CD4-positive, alpha-beta T cell treated with Interleukin-1 beta for 1 hour (primary cell): ENCODE results near the gene PLAAT4.

Experiments used
- DNase-seq, 2 donors: peaks; one replicate each; pipeline ENCODE4 v3.0.0-alpha.2; 2020 to 2022

The PLAAT4 gene, protein sequence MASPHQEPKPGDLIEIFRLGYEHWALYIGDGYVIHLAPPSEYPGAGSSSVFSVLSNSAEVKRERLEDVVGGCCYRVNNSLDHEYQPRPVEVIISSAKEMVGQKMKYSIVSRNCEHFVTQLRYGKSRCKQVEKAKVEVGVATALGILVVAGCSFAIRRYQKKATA

DNA sequence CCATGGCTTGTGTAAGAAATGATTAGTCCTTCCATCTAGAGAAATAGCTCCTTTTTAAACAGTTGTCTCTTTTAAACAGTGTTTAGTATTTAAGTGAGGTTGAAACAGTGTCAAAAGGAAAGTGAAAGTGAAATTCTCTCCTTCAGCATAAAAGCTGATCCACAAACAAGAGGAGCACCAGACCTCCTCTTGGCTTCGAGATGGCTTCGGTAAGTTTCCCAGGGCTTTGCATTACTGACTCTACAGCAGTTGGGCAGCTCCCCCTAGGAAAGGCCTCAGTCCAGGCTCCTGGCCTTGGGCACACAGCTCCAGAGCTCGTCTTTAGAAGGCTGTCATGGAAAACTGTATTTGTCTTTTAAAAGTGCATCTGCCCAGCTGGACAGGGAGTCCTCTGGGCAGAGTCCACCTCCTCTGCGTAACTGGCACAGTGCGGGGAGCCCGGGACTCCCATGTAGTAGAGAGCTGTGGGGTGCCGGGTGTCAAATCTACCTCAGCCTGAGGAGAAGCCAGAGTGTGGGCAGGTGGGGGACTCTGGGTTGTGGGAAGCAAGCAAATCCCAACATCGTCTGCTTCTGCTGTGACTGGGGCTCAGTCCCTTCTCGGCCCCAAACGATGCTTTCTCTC is at the start of gene PLAAT4:
Gene PLAAT4, plus strand, starts transcription at position 140 of the 624 bp plus-strand sequence. Its CDS starts 61 bp downstream, at position 201.
- DNase-seq, result peak in 1 of 2 donors; percentile 68

DNA sequence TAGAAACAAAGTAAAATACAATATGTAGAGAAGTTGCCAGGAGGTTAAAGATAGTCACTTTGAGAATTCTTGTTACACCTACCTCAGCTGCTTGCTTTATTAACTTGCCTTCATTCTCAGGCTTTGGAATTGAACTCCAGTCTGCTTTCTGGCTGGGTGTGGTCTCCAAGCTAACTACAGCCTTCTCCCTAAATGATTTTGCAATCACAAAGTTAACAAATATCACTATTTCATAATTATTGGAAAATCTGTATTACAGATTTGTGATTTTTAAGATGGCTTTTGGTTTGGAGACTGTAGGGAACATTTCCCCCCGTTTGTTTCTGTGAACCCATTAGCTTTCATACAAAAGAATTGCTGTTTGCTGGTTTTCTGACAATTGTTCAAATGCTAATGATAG is 47.8 kb upstream of the PLAAT4 start:
- no peak for DNase-seq

DNA sequence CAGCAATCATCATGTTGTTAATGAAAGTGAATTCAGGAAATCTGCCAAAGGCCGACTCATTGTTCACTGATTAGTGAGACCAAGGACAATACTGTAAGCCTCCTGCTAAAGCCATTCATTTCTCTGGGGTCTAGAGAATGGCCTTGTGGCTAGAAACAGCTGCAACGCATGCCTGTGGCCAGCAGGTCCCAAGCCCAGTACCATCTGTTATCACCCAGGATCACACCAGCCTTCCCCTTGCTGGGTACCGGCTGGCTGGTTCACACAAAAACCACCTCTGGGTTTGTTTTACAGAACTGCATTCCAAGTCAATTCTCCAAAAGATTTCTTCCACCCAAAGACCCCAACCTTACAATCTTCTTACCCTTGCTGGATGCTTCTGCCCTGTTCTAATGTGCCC is 46.7 kb upstream of the PLAAT4 start:
- DNase-seq, result no peak

DNA sequence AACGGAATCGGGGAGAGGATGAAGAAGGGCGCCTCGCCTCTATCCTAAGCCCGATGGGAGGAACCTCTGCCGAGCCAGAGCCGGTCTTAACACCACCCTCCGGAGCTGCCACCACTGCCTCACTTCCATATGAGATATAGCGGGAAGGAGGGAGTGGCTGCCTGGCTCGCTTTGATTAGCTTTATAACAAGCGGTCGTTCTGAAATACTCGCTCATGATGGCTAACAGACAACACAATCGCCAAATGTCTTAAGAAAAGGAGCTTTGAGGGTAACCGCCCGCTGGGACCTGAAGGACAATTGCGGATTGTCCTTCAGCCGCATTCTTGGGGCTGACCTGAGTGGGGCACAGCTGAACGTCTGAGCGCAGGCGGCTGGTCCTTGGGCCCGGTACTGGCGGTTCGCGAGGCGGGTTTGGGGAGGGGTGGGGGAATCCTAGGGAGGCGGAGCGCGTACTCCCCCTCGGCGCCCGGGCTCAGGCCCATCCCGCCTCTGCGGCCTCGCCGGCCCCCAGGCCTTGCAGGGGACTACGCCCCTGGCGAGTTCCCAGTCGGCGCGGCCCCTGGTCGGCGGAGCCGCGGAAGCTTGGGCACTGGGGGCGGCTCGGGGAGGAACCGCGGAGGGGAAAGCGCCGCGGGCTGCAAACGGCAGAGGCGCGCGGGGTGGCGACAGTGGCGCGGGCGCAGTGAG is 45.9 kb upstream of the PLAAT4 start, which contains the start of gene PLAAT5:
Gene PLAAT5, minus strand, starts transcription at position 617 of the 689 bp plus-strand sequence. Its CDS starts 133 bp downstream, at position 484.
- peak; percentile 7 to 8 for DNase-seq

DNA sequence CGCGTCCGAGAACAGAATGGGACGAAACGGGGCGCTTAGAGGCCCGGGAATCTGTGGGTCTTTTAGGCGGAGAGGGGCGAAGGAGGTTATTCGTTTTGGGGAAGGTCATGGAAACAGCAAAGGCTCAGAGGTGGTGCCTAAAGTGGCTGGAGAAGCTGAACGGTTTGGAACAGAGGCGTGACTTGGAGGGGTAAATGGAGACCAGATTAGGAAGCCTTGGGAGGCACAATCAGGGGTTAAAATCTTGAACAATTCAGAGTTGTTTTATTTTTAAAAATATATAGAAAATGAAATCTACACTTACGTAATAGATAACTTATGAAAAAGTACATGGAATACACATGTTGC is 45.4 kb upstream of the PLAAT4 start:
- DNase-seq, result no peak

DNA sequence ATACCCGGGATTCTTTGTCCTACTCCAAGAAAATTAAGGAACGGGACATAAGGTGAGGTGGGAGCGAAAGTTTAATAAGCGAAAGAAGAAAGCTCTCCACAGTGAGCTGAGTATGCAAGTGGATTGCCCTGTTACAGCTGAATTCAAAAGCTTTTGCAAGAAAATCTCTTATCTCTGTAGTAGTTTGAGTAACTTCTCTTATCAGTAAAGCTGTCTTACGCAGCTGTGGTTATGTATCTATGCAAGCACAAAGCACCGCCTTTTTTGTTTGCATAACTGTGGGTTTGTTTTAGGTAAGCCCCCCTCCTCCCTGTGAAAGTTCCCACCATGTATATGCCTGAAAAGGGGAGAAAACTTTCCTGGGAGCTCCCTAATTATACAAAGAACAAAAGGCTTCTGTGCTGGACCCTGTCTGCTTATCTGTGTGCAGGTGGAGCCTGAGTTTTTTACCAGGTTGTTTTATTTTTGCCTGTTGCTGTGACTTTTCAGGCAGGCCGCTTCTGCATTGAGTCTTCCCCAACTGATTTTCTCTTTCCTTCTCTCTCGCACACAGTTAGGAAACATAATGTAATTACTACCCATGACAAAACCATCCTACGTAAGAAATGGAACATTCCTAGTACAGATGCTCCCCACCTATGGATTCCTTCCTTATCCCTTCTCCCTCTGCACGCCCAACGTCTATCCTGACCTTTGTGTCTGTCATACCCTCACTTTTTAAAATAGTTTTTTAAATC is 44.8 kb upstream of the PLAAT4 start:
- peak in 1 of 2 donors; percentile 7 for DNase-seq

DNA sequence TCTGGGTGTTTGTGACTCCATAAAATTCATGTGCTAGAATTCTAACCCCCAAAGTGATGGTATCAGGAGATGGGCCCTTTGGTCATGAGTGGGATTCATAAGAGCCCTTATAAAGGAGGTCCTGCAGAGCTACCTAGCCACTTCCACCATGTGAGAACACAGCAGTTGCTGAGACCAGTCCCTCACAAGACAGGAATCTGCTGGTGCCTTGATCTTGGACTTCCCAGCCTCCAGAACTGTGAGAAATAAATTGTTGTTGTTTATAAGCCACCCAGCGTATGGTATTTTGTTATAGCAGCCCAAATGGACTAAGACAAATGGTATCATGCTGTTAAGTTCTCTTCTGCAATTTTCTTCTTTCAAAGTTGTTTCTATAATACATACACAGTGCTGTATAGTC is 44.2 kb upstream of the PLAAT4 start:
- no peak for DNase-seq

DNA sequence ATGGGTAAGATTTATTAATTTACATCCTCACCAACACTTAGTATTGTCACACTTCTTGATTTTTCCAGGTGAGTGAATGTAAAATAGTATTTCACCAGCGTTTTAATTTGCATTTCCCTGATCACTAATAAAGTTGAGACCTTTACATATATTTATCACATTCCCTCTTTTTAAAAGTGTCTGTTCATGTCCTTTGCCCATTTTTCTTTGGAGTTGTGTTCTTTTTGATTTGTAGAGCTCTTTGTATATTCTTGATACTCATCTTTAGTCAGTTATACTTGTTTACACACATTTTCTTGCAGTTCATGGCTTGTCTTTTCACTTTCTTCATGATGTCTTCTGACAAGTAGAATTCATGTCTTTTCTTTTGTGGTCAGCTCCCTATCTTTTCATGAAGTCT is 43.5 kb upstream of the PLAAT4 start:
- DNase-seq, result no peak

DNA sequence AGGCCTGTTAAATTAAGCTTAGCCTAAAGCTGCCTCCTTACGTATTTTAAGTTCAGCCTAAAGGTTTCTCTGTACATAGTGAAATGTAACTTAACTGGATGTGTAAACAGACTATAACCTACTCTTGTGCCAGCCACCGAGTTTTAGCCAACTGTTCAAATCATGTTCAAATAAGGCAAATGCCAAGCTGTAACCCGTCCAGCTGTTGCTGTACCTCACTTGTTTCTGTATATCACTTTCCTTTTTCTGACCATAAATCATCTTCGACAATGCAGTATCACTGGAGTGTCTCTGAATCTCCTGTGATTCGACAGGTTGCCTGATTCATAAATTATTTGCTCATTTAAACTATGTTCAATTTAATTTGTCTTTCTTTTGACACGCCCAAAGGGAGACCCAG is 41.6 kb upstream of the PLAAT4 start:
- DNase-seq, result no peak

DNA sequence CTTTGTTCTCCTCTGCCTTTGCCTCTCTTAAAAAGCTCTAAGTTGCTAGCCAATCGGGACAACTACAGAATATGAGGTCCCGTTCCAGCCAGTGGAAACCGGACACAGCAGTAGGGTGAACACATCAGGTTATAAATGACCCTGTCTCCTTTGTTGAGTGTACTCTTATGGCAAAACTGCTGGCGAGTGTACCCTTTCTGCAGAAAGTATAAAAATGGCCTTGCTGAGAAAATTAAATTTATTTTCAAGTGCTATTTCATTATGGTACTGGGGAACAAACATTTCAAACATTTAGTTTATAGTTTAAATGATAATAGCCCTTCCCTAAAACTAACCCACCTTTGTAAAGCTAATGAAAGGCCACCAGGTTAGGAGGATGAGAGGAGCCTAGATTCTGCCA is 36.7 kb upstream of the PLAAT4 start:
- DNase-seq, result no peak

DNA sequence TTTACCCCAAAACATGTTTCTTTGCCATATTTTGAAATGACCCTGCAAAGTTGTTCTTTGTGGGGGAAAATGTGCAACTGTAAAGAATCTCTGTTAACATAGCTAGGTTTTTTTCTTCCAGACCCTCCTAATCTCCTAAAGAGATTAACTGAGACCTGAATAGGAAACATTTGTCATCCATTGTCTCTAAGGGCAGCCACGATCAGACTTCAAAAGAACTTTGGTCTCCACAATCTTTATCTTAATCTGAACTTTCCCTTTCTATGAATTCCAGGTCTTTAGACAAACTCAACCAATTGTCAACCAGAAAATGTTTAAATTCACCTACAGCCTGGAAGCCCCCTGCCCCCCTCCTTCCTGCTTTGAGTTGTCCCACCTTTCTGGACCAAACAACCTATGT is 35.4 kb upstream of the PLAAT4 start:
- no peak for DNase-seq

DNA sequence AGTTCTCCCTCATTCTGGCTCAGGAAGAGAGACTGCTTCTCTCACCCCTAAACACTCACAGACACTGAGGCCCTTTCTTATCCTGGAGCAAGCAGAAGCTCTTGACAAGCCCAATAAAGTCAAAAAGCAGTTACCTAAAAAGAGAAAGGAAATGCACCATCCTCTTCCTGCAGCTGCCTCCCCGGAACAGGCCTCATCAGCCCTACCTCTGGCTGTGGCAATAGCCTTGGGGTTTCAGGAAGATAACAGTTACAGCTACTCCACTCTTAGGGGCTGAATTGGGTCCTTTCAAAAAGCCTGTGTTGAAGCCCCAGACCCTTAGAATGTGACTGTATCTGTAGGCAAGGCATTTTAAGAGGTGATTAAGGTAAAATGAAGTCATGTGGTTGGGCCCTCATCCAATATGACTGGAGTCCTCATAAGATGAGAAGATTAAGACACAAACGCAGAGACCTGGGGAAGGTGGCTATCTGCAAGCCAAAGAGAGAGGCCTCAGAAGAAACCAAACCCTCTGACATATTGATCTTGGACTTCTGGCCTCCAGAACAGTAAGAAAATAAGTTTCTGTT is 34.3 kb upstream of the PLAAT4 start:
- DNase-seq, result no peak

DNA sequence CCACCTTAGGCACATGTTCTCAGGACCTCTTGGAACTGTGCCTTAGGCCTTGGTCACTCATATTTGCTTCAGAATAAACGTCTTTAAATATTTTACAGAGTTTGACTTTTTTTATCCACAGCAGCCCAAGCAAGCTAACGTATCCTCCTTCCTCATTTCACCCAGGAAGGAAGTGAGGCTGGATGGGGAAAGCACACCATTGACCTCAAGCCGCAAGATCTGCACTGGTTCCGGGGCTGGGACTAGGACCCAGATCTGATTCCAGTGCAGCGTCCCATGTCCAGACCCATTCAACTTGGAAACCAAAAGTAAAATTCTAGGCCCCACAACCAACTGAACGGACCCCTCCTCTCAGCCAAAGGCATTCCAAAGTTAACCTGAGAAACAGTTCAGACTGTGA is 33.1 kb upstream of the PLAAT4 start:
- peak; percentile 9 to 49 for DNase-seq

DNA sequence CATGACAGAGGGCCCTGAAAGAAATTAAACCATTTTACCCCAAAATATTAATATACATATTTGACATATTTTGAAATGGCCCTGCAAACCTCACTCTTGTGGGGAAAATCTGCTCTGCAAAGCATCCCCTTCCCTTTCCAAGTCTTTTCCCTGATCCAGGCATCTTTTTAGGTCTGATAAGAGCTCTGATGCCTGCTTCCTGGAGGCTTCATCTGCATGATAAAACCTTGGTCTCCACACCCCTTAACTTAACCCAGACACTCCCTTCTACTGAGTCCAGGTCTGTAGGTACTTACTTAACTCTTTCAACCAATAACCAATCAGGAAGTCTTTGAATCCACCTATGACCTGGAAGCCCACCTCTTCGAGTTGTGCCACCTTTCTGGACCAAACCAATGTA is 32.6 kb upstream of the PLAAT4 start:
- no peak for DNase-seq

DNA sequence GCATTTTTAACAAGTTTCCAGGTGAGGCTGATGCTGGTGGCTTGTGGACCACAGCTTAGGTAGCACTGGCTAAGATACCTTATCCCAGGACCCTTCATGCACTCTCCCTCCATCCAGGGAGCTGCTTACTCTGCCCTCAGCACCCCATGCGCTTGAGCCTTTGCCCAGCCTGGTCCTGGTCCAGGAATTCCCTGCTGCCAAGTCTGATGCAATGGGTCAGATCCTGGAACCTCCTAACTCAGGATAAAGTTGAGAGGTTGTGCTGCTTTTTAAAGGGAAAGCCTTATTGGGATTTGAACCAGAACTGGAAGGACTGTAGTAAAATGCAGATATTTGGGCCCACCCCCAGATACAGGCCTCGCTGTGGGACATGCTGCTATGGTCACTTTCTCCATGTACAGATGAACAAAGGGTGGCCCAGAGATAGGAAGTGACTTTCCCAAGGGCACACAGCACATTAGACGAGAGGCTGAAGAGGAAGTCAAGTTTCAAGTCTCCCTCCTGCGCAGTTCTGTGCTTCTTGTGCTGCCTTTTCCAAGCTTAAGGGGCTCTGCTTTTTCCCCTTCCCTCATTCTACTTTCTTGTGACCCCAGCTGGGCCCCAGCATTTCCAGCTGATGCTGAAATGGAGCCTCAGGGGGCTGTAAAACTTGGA is 31.5 kb upstream of the PLAAT4 start:
- no peak for DNase-seq

DNA sequence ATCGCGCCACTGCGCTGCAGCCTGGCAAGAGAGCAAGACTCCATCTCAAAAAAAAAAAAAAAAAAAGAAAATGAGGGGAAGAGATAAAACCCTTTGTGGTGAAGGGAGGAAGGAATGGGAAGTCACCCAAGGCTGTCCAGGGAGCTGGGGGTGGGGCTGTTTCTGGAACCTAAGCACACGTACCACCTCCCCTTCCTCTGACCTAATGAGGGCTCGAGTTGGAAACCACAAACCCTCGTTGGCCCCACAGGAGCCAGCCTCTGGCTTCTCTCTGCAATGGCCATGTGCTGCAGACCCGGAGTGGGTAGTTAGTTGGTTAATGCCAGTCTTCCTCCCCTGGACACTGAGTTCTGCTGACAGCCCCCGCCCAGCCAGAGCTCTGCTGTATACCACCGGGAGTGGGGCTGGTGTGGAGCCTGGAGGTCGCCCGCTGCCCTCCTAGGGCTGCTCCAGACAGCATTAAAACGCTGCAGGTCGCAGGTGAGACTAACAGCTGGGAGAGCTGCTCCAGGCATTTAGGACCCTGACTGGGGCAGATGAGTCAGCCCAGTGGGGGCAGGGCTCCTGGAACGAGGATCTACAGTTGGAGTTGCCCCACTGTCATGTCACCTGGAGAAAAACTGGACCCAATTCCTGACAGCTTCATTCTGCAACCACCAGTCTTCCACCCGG is 30.6 kb upstream of the PLAAT4 start, which contains the start of gene LGALS12:
Gene LGALS12, plus strand, starts transcription at position 228 of the 672 bp plus-strand sequence. Its CDS starts 375 bp downstream, at position 603.
- DNase-seq, result peak in 1 of 2 donors; percentile 27

DNA sequence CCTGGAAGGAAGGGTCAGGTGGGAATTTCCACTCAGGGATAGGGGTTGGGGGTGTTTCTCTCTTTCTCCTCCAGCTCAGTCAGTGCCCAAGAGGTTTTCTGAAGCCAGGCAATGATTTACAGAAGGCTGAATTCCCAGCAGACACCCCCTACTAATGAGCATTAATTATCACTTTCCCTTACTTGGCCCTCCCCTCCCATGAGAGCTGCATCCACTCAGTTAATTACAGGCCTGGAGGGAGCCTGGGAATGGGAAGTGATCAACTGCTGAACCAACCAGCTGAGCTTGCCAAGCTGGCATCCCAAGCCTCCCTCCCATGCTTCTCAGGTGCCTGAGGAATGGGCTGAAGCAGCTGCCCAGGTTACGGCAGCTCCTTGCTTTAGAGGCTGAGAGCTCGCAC is 29.7 kb upstream of the PLAAT4 start:
- DNase-seq, result no peak

DNA sequence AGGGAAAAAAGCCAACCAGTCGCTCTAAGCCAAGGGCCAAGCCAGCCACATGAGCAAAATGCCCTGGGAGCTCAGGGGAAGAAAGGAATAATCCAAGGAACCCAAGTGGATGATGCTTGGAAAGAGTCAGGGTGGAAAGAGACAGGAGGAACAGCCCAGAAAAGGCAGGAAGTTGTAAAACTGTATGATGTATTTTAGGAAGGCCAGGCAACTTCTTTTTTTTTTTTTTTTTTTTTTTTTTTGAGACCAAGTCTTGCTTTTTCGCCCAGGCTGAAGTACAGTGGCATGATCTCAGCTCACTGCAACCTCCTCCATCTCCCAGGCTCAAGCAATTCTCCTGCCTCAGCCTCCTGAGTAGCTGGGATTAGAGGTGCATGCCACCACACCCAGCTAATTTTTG is 29.1 kb upstream of the PLAAT4 start:
- DNase-seq, result no peak

DNA sequence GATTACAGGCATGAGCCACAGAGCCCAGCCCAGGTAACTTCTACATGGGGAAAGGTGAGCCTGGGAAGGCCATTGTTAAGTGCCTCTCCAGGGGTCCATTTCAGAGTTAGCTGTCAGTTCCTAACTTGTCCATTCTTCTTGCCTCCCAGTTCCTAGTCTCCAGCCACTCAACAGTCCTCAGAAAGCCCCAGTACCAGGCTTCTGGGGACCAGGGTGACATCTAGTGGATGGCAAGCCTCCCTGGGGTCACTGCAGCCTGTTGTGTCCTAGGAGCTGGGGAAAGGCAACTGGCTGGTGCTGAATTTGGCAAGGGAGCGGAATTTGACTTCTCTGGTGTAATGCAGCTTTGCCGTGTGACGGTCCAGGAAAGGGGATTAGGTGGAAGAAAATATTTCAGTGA is 28.6 kb upstream of the PLAAT4 start:
- peak in 1 of 2 donors; percentile 31 for DNase-seq

DNA sequence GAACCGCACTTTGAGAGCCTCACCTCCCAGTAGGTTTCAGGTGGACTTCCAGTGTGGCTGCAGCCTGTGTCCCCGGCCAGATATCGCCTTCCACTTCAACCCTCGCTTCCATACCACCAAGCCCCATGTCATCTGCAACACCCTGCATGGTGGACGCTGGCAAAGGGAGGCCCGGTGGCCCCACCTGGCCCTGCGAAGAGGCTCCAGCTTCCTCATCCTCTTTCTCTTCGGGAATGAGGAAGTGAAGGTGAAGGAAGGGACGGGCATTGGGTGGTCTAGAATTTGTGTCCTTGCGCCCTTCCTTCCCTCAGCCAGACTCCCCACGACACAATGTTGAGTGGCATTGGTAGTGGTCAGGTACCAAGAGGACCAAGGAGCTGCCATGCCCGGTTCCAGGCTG is 27.9 kb upstream of the PLAAT4 start:
- DNase-seq, result no peak

DNA sequence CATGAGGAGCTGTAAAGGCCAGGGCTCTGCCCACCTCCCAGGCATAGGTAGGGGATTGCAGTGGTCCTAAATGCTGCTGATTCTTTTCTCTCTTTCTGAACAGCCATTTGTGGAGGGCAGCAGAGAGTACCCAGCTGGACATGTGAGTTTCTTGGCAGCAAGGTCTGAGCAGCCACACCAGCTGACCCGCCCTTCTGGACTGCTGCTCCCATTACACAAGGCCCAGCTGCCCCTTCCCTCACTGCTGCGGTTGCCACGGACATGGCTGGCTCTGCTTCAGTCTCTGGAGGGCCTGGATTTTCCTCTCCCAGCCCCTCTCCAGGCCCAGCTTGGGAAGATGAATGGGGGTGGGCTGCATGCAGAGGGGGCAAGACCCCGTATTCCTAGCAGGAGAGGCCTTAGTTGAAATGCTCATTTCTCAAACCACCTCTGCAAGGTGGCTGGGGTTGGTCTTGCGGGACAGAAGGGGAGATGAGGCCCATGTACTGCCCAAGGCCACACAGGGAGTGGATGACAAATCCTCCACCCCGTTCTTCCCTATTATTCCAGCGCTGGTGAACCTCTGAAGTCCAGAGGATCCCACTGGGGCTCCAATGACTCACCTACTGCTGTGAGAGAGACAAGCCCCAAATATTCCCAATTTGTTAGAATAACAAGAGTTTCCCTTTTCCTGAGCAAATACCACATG is 26.1 kb upstream of the PLAAT4 start:
- no peak for DNase-seq
